HepG2 (cell line): Measurements from ENCODE around the gene LOXL3. TPM values are rescaled to one million over a fixed set of nuclear protein-coding genes. Genes with fewer than 3 reads are reported as not detected.

ENCODE experiments used
- BRCA1 ChIP-seq: sonication (generic); formaldehyde crosslinking; IDR thresholded peaks from 2 replicates; pipeline ENCODE4 v1.4.0; 2020; ENCODE audit warnings: missing genetic modification reagents
- BRF2 ChIP-seq: sonication (generic); formaldehyde crosslinking; IDR thresholded peaks from 2 replicates; pipeline ENCODE4 v1.8.1; 2022; ENCODE audit warnings: mild to moderate bottlenecking, missing genetic modification reagents
- FOXJ3 ChIP-seq: sonication (generic); formaldehyde crosslinking; IDR thresholded peaks from 2 replicates; pipeline ENCODE4 v1.4.0; 2020; ENCODE audit warnings: missing genetic modification reagents, mild to moderate bottlenecking, borderline replicate concordance
- HES4 ChIP-seq: sonication (generic); formaldehyde crosslinking; IDR thresholded peaks from 2 replicates; pipeline ENCODE4 v1.9.0; 2021; ENCODE audit warnings: mild to moderate bottlenecking, missing genetic modification reagents, borderline replicate concordance
- HNF1B ChIP-seq: sonication (generic); formaldehyde crosslinking; IDR thresholded peaks from 2 replicates; pipeline ENCODE4 v1.5.1; 2020; ENCODE audit warnings: mild to moderate bottlenecking, moderate library complexity, missing genetic modification reagents
- HNRNPLL ChIP-seq: fragments of 200-400 bp; formaldehyde crosslinking; IDR thresholded peaks from 2 replicates; pipeline ENCODE4 v1.6.1; 2017; ENCODE audit warnings: mild to moderate bottlenecking, low read depth, low read length; ENCODE audit not compliant: poor library complexity, severe bottlenecking
- MED13 ChIP-seq: sonication (generic); formaldehyde crosslinking; IDR thresholded peaks from 2 replicates; pipeline ENCODE4 v1.5.0; 2020; ENCODE audit warnings: missing genetic modification reagents
- NCOR1 ChIP-seq: fragments of 200-600 bp; sonication (generic); IDR thresholded peaks from 2 replicates; pipeline ENCODE4 v1.7.0; 2017; ENCODE audit warnings: antibody characterized with exemption, low read length, borderline replicate concordance
- POGK ChIP-seq: sonication (generic); formaldehyde crosslinking; conservative IDR thresholded peaks from 2 replicates; pipeline ENCODE4 v1.8.0; 2022; ENCODE audit warnings: mild to moderate bottlenecking, moderate library complexity, missing genetic modification reagents
- SCMH1 ChIP-seq: sonication (generic); formaldehyde crosslinking; IDR thresholded peaks from 2 replicates; pipeline ENCODE4 v1.9.0; 2021; ENCODE audit warnings: missing genetic modification reagents, mild to moderate bottlenecking, borderline replicate concordance
- THAP11 ChIP-seq: IDR thresholded peaks from 2 replicates; pipeline ENCODE4 v1.6.1; 2016; ENCODE audit warnings: missing biosample characterization, missing genetic modification reagents
- THAP8 ChIP-seq: sonication (generic); formaldehyde crosslinking; IDR thresholded peaks from 2 replicates; pipeline ENCODE4 v1.5.1; 2020; ENCODE audit warnings: missing genetic modification reagents, mild to moderate bottlenecking, borderline replicate concordance
- XRCC5 ChIP-seq: fragments of 200-400 bp; formaldehyde crosslinking; optimal IDR thresholded peaks from 2 replicates; pipeline ENCODE3; 2017; ENCODE audit warnings: mild to moderate bottlenecking, low read length
- ZBTB1 ChIP-seq: sonication (generic); formaldehyde crosslinking; IDR thresholded peaks from 2 replicates; pipeline ENCODE4 v1.4.0; 2020; ENCODE audit warnings: missing genetic modification reagents, borderline replicate concordance
- ZFP36L1 ChIP-seq: sonication (generic); formaldehyde crosslinking; IDR thresholded peaks from 2 replicates; pipeline ENCODE4 v1.8.0; 2022; ENCODE audit warnings: mild to moderate bottlenecking, missing genetic modification reagents, moderate library complexity
- ZGPAT ChIP-seq: IDR thresholded peaks from 2 replicates; pipeline ENCODE4 v1.6.1; 2016; ENCODE audit warnings: mild to moderate bottlenecking
- ZKSCAN8 ChIP-seq: IDR thresholded peaks from 2 replicates; pipeline ENCODE4 v1.6.1; 2016; ENCODE audit warnings: borderline replicate concordance, missing genetic modification reagents, missing compliant biosample characterization
- ZNF34 ChIP-seq: sonication (generic); formaldehyde crosslinking; IDR thresholded peaks from 2 replicates; pipeline ENCODE4 v1.4.0; 2020; ENCODE audit warnings: mild to moderate bottlenecking, missing genetic modification reagents, borderline replicate concordance
- ZNF468 ChIP-seq: sonication (generic); formaldehyde crosslinking; IDR thresholded peaks from 2 replicates; pipeline ENCODE4 v1.8.0; 2022; ENCODE audit warnings: mild to moderate bottlenecking, moderate library complexity, missing genetic modification reagents
- ZNF558 ChIP-seq: sonication (generic); formaldehyde crosslinking; IDR thresholded peaks from 2 replicates; pipeline ENCODE4 v1.9.0; 2022; ENCODE audit warnings: mild to moderate bottlenecking, missing genetic modification reagents, borderline replicate concordance
- ZNF644 ChIP-seq: IDR thresholded peaks from 2 replicates; pipeline ENCODE4 v1.6.1; 2016; ENCODE audit warnings: low read depth
- ZNF781 ChIP-seq: sonication (generic); formaldehyde crosslinking; IDR thresholded peaks from 2 replicates; pipeline ENCODE4 v1.5.1; 2020; ENCODE audit warnings: borderline replicate concordance, mild to moderate bottlenecking, missing genetic modification reagents; ENCODE audit errors: not compliant biosample characterization
- ZNF879 ChIP-seq: sonication (generic); formaldehyde crosslinking; IDR thresholded peaks from 2 replicates; pipeline ENCODE4 v1.8.1; 2023; ENCODE audit warnings: missing genetic modification reagents
- polyA plus RNA-seq, 8 experiments: library from polyadenylated mRNA; depleted of rRNA in 3 of 8; stranded (reverse) in 7 of 8; unstranded in 1 of 8; fragments of >200 nt; fragmentation: Illumina TruSeq in 4 of 8; extraction: Trizol in 4 of 8; gene quantifications; 2 replicates each; pipeline versions ENCODE4 v1.2.1 to v1.2.3, GENCODE V29; 2011 to 2016; ENCODE audit warnings: low read depth in 4 of 8, missing spikeins in 1 of 8, mixed read lengths in 1 of 8; ENCODE audit not compliant: insufficient read depth in 1 of 8
- total RNA-seq, 5 experiments: library from RNA; depleted of rRNA; stranded (reverse); fragments of >200 nt; fragmentation: Illumina TruSeq; extraction: Trizol; gene quantifications; 2 replicates each; pipeline ENCODE4 v1.2.3, GENCODE V29; 2016; ENCODE audit warnings: low read depth in 1 of 5

The LOXL3 gene
- total and polyA plus RNA-seq, 2 of the 13 experiments (the other 11 are each of a cell fraction or from before 2014, with no cell fraction given) = 0.55 to 6.5 TPM

- TF ChIP-seq ZKSCAN8 (no peak), THAP8 (CRISPR knock-in tag) (no peak), HNF1B (CRISPR knock-in tag) (peak; percentile 77; the same call in 1 of the 2 replicates), XRCC5 (no peak), HNRNPLL (no peak), BRF2 (CRISPR knock-in tag) (peak; percentile 89), ZNF34 (CRISPR knock-in tag) (no peak), NCOR1 (peak; percentile 98), ZGPAT (CRISPR knock-in tag) (peak; percentile 87), POGK (CRISPR knock-in tag) (no peak; the same call in 1 of the 2 replicates), ZNF879 (no peak), ZFP36L1 (CRISPR knock-in tag) (no peak), ZNF558 (no peak), FOXJ3 (CRISPR knock-in tag) (peak; percentile 54; the same call in 1 of the 2 replicates), ZNF644 (CRISPR knock-in tag) (no peak), ZBTB1 (CRISPR knock-in tag) (no peak), THAP11 (CRISPR knock-in tag) (peak; percentile 82), SCMH1 (CRISPR knock-in tag) (no peak), BRCA1 (no peak), ZNF781 (CRISPR knock-in tag) (peak; percentile 42), HES4 (CRISPR knock-in tag) (no peak), ZNF468 (CRISPR knock-in tag) (no peak), MED13 (CRISPR knock-in tag) (no peak; the same call in 1 of the 2 replicates)
Observed at GRCh38 chr2:74488643-74489481, 64.9 kb downstream of the LOXL3 start (continued).
